K562 (cell line): ENCODE data around the gene DTHD1. TPM values are rescaled to one million over a fixed set of nuclear protein-coding genes. Genes with fewer than 3 reads are reported as not detected.

Experiments used
- ATAC-seq: fragments of 200-7000 bp; cut with Tn5 transposase; 3 replicates; pipeline ENCODE4 v1.9.1; 2020; ENCODE audit warnings: moderate library complexity
- BruUV-seq: library from RNA; stranded (reverse); fragments of 400-500 nt; replicated peaks from 2 replicates; lab custom pipeline; 2021; lab: Mats Ljungman, UMichigan
- CTCF ChIA-PET: fragments of 300-600 bp; formaldehyde crosslinking; extraction: SDS; loops from one replicate; lab custom pipeline; 2021; ENCODE audit warnings: low intra/inter-chr PET ratio; lab: Yijun Ruan, JAX
- POLR2A ChIA-PET: fragments of 300-600, 350-650 bp; sonication (Branson Sonifier 250); formaldehyde crosslinking; extraction: SDS; loops from one replicate; lab custom pipeline; 2021; ENCODE audit warnings: antibody characterized with exemption, inconsistent platforms; lab: Yijun Ruan, JAX
- DNase-seq, 4 experiments: peaks; one replicate each; pipeline versions ENCODE4 v3.0.0 to v3.0.0-alpha.2; 2011 to 2018; ENCODE audit warnings: low spot score in 3 of 4, mixed read lengths in 3 of 4; ENCODE audit errors: extremely low read depth in 1 of 4
- FAIRE-seq: peaks from 2 replicates; lab custom pipeline; 2011; peaks lifted over from hg19 to GRCh38; lab: Jason Lieb, UNC
- H2AFZ ChIP-seq: 2 replicates; pipeline ENCODE4 v1.6.0; 2011; ENCODE audit warnings: low read depth, low read length, control low read depth, inconsistent platforms
- H3K27ac ChIP-seq: fragments of 200-600 bp; 3 replicates; pipeline ENCODE4 v1.8.0; 2011; ENCODE audit warnings: low read depth, mild to moderate bottlenecking, control low read depth, inconsistent platforms, low read length, moderate library complexity, mixed read lengths; ENCODE audit errors: extremely low read depth
- H3K27me3 ChIP-seq, 2 experiments: fragments of 300-600 bp in 1 of 2; 2 replicates in 1 of 2; 3 replicates in 1 of 2; pipeline versions ENCODE4 v1.6.0 to v1.8.0; 2011; ENCODE audit warnings: inconsistent platforms in 2 of 2, low read length in 2 of 2, mild to moderate bottlenecking in 1 of 2, mixed read lengths in 1 of 2, moderate library complexity in 1 of 2; ENCODE audit not compliant: control insufficient read depth in 2 of 2, insufficient read depth in 2 of 2
- H3K36me3 ChIP-seq: fragments of 300-600 bp; 3 replicates; pipeline ENCODE4 v1.8.0; 2011; ENCODE audit warnings: mild to moderate bottlenecking, low read length, inconsistent platforms; ENCODE audit not compliant: control insufficient read depth, insufficient read depth
- H3K4me1 ChIP-seq, 2 experiments: fragments of 200-600 bp in 1 of 2; replicated peaks in 1 of 2; 2 replicates in 1 of 2; 3 replicates in 1 of 2; pipeline versions ENCODE4 v1.5.1 to v1.8.0; 2011; ENCODE audit warnings: inconsistent platforms in 2 of 2, low read length in 2 of 2, mild to moderate bottlenecking in 1 of 2, mixed read lengths in 1 of 2, moderate library complexity in 1 of 2; ENCODE audit not compliant: control insufficient read depth in 2 of 2, insufficient read depth in 2 of 2
- H3K4me2 ChIP-seq: 2 replicates; pipeline ENCODE4 v1.6.1; 2011; ENCODE audit warnings: low read length, control low read depth, inconsistent platforms, mixed read lengths; ENCODE audit not compliant: insufficient read depth
- H3K4me3 ChIP-seq: fragments of 200-600 bp; sonication (generic), shearing (Covaris generic); 2 replicates; pipeline ENCODE4 v1.5.1; 2016; ENCODE audit warnings: control low read depth, inconsistent platforms
- H3K79me2 ChIP-seq: fragments of 200-600 bp; 3 replicates; pipeline ENCODE4 v1.8.0; 2011; ENCODE audit warnings: low read length, inconsistent platforms; ENCODE audit not compliant: control insufficient read depth, insufficient read depth
- H3K9ac ChIP-seq, 2 experiments: 2 replicates each; pipeline versions ENCODE4 v1.6.0 to v1.6.1; 2011; ENCODE audit warnings: low read depth in 2 of 2, low read length in 2 of 2, control low read depth in 1 of 2, inconsistent platforms in 1 of 2, mild to moderate bottlenecking in 1 of 2, mixed read lengths in 1 of 2; ENCODE audit not compliant: insufficient read depth in 1 of 2
- H3K9me1 ChIP-seq: one replicate; pipeline ENCODE4 v1.6.0; 2011; ENCODE audit warnings: inconsistent platforms, mild to moderate bottlenecking, low read length, moderate library complexity; ENCODE audit not compliant: control insufficient read depth, insufficient read depth
- H3K9me3 ChIP-seq: replicated peaks from 2 replicates; pipeline ENCODE4 v1.5.1; 2011; ENCODE audit warnings: low read depth, low read length, inconsistent platforms; ENCODE audit not compliant: control insufficient read depth, insufficient read depth
- H4K20me1 ChIP-seq: replicated peaks from 2 replicates; pipeline ENCODE4 v1.6.1; 2011; ENCODE audit warnings: low read length, inconsistent platforms, mixed read lengths; ENCODE audit not compliant: control insufficient read depth, insufficient read depth
- BDP1 ChIP-seq: IDR thresholded peaks from 3 replicates; pipeline ENCODE4 v1.6.1; 2011; ENCODE audit not compliant: insufficient read length, insufficient read depth
- MED1 ChIP-seq: sonication (generic); formaldehyde crosslinking; IDR thresholded peaks from 2 replicates; pipeline ENCODE4 v1.8.1; 2023; ENCODE audit warnings: missing genetic modification reagents, borderline replicate concordance
- MLLT1 ChIP-seq, 2 experiments: fragments of 450-650 bp; IDR thresholded peaks; 2 replicates each; pipeline ENCODE4 v1.6.1; 2016
- MNT ChIP-seq, 2 experiments: fragments of 450-650 bp; conservative IDR thresholded peaks; 2 replicates each; pipeline ENCODE4 v1.6.1; 2017; ENCODE audit warnings: mild to moderate bottlenecking in 2 of 2, moderate library complexity in 2 of 2
- MYBL2 ChIP-seq, 2 experiments: fragments of 450-650 bp in 1 of 2; sonication (generic) in 1 of 2; formaldehyde crosslinking in 1 of 2; IDR thresholded peaks; 2 replicates each; pipeline versions ENCODE4 v1.6.1 to v1.8.1; 2017 to 2022; ENCODE audit warnings: borderline replicate concordance in 1 of 2, inconsistent platforms in 1 of 2, low read depth in 1 of 2, mild to moderate bottlenecking in 1 of 2, missing genetic modification reagents in 1 of 2, moderate library complexity in 1 of 2
- POLR2B ChIP-seq: fragments of 450-650 bp; IDR thresholded peaks from 2 replicates; pipeline ENCODE4 v1.6.1; 2018; ENCODE audit warnings: low read depth; ENCODE audit not compliant: partially characterized antibody
- TFAM ChIP-seq: fragments of 250-450 bp; sonication (Bioruptor Pico); conservative IDR thresholded peaks from 2 replicates; pipeline ENCODE4 v1.5.0; 2021; ENCODE audit warnings: mild to moderate bottlenecking, moderate library complexity
- TFE3 ChIP-seq: fragments of 450-650 bp; formaldehyde crosslinking; IDR thresholded peaks from 2 replicates; pipeline ENCODE4 v1.4.0; 2020; ENCODE audit warnings: mild to moderate bottlenecking, mixed read lengths
- ZNF175 ChIP-seq: fragments of 200-800 bp; sonication (Bioruptor generic); IDR thresholded peaks from 2 replicates; pipeline ENCODE4 v1.6.1; 2016; ENCODE audit warnings: low read depth, mild to moderate bottlenecking, missing genetic modification characterization, missing compliant biosample characterization
- ZNF444 ChIP-seq: fragments of 250-450 bp; sonication (Bioruptor Pico); IDR thresholded peaks from 2 replicates; pipeline ENCODE4 v1.4.0; 2020; ENCODE audit warnings: mild to moderate bottlenecking, moderate library complexity
- ZNF785 ChIP-seq: fragments of 250-450 bp; sonication (Bioruptor Pico); IDR thresholded peaks from 2 replicates; pipeline ENCODE4 v1.4.0; 2020; ENCODE audit warnings: mild to moderate bottlenecking
- WGBS: fragments of 100-300 bp; shearing (Covaris generic); methylation state at CpG from one replicate; pipeline ENCODE4 v1.1.6; 2016; ENCODE audit warnings: low coverage, mixed read lengths; ENCODE audit not compliant: insufficient coverage; ENCODE audit errors: missing lambda C conversion rate; 5-methylcytosine and 5-hydroxymethylcytosine counted together
- in situ Hi-C: fragments of 300-500 bp; cut with MboI; formaldehyde crosslinking; loops from 4 replicates; pipeline ENCODE4 v1.15.0; 2018; ENCODE audit warnings: inconsistent platforms, mixed read lengths
- intact Hi-C: fragments of 100-400 bp; cut with micrococcal nuclease; formaldehyde crosslinking; loops from 2 replicates; pipeline ENCODE4 v1.14.2; 2022
- polyA plus RNA-seq, 8 experiments: library from polyadenylated mRNA; depleted of rRNA in 4 of 8; stranded (reverse) in 5 of 8; unstranded in 3 of 8; fragments of >200 nt; fragmentation: Nextera tagmentation in 2 of 8; fragmentation: Illumina TruSeq in 1 of 8; extraction: Ambion mirVana in 2 of 8; extraction: Trizol in 1 of 8; gene quantifications; 2 replicates each; pipeline versions ENCODE4 v1.2.1 to v1.2.3, GENCODE V29; 2011 to 2014; ENCODE audit warnings: inconsistent platforms in 1 of 8, missing spikeins in 1 of 8
- total RNA-seq, 7 experiments: library from RNA; depleted of rRNA in 6 of 7; stranded (reverse); fragments of >200 nt in 6 of 7; fragmentation: Illumina TruSeq in 2 of 7; extraction: Trizol in 2 of 7; gene quantifications; 2 replicates each; pipeline versions ENCODE4 v1.2.1 to v1.2.3, GENCODE V29; 2011 to 2021; ENCODE audit warnings: low replicate concordance in 1 of 7

The DTHD1 gene
- total and polyA plus RNA-seq, 9 of the 15 experiments (the other 6 are each of a cell fraction or from before 2014, with no cell fraction given): not detected

GRCh38 chr4:36332782-36333131 lies 51.3 kb downstream of the DTHD1 start (continued):
- TF ChIP-seq MLLT1 (IDR thresholded peaks at IDR 0.05) (no peak), BDP1 (no peak), ZNF785 (CRISPR knock-in tag) (no peak), MED1 (CRISPR knock-in tag) (no peak)
- TF ChIP-seq, all 486 proteins: peak for 0

- WGBS: 1% methylated on average over 6 of the region's 6 CpGs
- POLR2A ChIA-PET: no interaction called here
- no peaks in the 10 kb centered on the region for H3K27me3 ChIP-seq
- H3K27ac ChIP-seq: no peak overlapping the region
- H3K4me3 ChIP-seq: no peak overlapping the region
- no peak overlapping the region for H3K9ac ChIP-seq
- H3K79me2 ChIP-seq: no peaks in the 10 kb centered on the region
- in situ Hi-C loops (no loop called here), intact Hi-C loops (no loop called here)
- no peaks in the 10 kb centered on the region for H3K9me3 ChIP-seq
- CTCF ChIA-PET: no interaction called here
- no peaks in the 10 kb centered on the region for H3K9me1 ChIP-seq
- no peak overlapping the region for H2AFZ ChIP-seq
- H3K4me2 ChIP-seq: no peak overlapping the region
- H3K36me3 ChIP-seq: no peaks in the 10 kb centered on the region
- no peaks in the 10 kb centered on the region for H3K4me1 ChIP-seq
- H4K20me1 ChIP-seq: no peaks in the 10 kb centered on the region
- no peak for ATAC-seq
- DNase-seq: no peak
- BruUV-seq: no TSS peak
- FAIRE-seq: no peak
- TF ChIP-seq ZNF444 (CRISPR knock-in tag): no peak
- TF ChIP-seq POLR2B: no peak
- TF ChIP-seq TFE3: peak; percentile 60
- TF ChIP-seq MYBL2 (IDR thresholded peaks at IDR 0.05; ENCODE audit: low read depth): no peak
- TF ChIP-seq MYBL2 (CRISPR knock-in tag; IDR thresholded peaks at IDR 0.05; ENCODE audit: borderline replicate concordance): no peak
- TF ChIP-seq MNT (conservative IDR thresholded peaks at IDR 0.05): no peak
- no peak for TF ChIP-seq TFAM
- no peak for TF ChIP-seq ZNF175 (CRISPR knock-in tag)
Observed at GRCh38 chr4:36333303-36333877, 52.0 kb downstream of the DTHD1 start.
